ENCODE measurements around the gene PLAU.
"Not testable (repeated sequence)": the region's sequence is repeated elsewhere in the genome, so short reads cannot be mapped to it uniquely, and the experiment has no call there.

The PLAU gene

DNA sequence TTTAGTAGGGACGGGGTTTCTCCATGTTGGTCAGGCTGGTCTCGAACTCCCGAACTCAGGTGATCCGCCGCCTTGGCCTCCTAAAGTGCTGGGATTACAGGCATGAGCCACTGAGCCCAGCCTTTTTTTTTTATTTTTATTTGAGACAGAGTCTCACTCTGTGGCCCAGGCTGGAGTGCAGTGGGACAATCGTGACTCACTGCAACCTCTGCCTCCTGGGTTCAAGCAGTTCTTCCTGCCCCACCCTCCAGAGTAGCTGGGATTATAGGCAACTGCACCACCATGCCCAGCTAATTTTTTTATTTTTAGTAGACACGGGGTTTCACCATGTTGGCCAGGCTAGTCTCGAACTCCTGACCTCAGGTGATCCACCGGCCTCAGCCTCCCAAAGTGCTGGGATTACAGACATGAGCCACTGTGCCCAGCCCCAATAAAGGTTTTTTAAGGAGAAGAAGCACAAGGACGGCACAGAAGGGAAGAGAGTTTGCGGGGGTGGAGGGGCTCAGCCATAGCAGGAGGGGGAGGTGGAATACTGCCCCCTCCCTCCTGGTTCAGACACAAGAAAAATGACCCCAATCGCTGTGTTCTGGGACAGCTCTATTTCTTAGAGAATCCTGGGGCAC lies 54.4 kb downstream of the PLAU start:
- H3K27me3 Mint-ChIP-seq, H3K4me1 Mint-ChIP-seq, H3K27ac Mint-ChIP-seq, H3K4me3 Mint-ChIP-seq, H3K9me3 Mint-ChIP-seq, H3K36me3 Mint-ChIP-seq: not testable (repeated sequence)

- Mint-ChIP-seq H3K36me3 (no peaks in the 10 kb centered on the region), H3K27ac (no peak overlapping the region)
These were observed 55.2 kb downstream of the PLAU start for GRCh38 chr10:73965890-73966768.

GRCh38 chr10:73967022-73967429 lies 56.1 kb downstream of the PLAU start:
- Mint-ChIP-seq H3K27me3 (no peaks in the 10 kb centered on the region), H3K27ac (no peak overlapping the region), H3K4me1 (peaks cover 5% of the 10 kb centered on the region), H3K4me3 (no peak overlapping the region), H3K36me3 (no peaks in the 10 kb centered on the region), H3K9me3 (no peaks in the 10 kb centered on the region)

More at GRCh38 chr10:73965890-73966768, 55.2 kb downstream of the PLAU start:
- Mint-ChIP-seq H3K4me3 (no peak overlapping the region), H3K9me3 (no peaks in the 10 kb centered on the region), H3K27me3 (no peaks in the 10 kb centered on the region), H3K4me1 (peaks cover 5% of the 10 kb centered on the region)
